Activated CD8-positive, alpha-beta memory T cell treated with anti-CD3 and anti-CD28 coated beads for 24 hours (primary cell): ENCODE measurements around the gene RUVBL1.
"Not testable (repeated sequence)": the region's sequence is repeated elsewhere in the genome, so short reads cannot be mapped to it uniquely, and the experiment has no call there.

ENCODE experiments used
- DNase-seq: peaks from one replicate; pipeline ENCODE4 v3.0.0-alpha.2; 2020

Gene RUVBL1

DNA sequence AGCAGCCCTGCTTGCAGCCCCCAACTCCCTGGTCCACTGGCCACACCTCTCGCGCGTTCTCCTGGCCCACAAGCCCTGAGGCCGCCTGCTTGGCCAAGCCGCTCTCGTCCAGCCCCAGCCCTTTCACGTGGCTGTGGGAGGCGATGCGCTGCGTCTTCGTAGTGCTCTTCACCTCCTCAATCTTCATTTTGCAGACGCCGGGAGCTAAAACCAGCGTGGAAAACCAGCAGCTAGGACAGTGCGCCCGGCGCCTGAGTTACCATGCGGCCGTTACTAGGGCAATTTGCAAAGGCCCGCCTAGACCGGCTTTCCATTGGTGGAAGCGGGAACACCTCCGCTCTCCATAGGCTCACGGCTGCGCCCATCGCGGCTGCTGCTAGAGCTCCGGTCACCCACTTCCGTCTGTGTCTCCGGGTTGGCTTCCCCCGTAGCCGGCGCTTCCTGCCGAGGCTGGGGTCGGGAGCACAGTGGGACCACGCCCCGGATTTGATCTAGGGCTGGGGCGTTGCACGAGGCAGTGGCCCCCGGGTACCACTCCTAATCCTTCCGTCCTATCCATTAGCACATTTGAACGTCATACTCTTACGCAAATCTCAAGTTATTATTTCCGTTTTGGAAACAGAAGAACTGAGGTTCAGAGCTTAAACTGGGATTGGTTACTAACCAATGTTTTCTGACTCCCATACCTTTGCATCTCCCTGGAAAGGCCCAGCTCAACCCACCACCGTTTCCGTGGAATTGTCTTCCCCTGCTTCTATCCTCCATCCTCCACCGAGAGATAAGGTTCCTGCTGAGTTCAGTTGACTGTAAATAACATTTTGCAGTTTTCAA lies at the start of gene RUVBL1:
Gene RUVBL1 (minus strand): TSS at position 275 of the 831 bp plus-strand sequence. CDS start 88 bp downstream, at position 187.
- peak; percentile 96 for DNase-seq

DNA sequence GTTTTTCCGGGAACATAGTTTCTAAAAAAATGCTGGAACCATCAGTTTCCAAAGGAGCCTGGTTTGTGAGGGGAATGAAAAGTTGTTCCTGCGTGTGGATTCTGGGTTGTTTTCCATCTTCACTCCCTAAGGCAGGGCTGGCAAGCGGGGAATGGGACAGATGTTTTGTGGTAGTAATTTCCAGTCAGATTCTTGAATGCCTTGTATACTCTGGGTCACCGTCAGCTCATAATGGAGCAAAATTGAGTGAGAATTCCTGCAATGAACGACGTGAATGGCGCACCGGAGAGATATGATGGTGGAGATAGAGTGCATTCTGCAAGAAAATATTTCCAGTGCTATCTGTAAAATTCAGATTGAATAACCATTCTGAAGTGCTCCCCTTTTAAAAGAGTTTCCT lies 49.6 kb upstream of the RUVBL1 start:
- DNase-seq, result no peak

GRCh38 chr3:128170866-128171516 lies 47.4 kb upstream of the RUVBL1 start:
- no peak for DNase-seq

DNA sequence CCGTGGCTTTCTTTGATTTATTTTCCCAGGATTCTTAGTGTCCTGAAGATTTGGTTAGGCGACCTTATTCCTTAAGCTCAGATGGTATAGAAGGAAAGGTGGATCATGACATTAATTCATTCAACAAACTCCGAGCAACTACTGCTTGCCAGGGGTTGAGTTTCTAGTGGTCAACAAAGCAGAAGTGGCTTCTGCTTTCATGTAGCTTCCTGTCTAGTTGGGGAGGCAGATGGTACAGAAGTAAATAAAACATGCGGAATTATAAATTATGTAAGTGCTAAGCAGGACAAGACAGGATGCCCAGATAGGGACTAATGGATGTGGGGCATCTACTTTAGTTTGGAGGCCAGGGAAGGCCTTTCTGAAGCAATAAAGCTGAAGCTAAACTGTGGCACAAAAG lies 45.2 kb upstream of the RUVBL1 start:
- DNase-seq, result no peak

DNA sequence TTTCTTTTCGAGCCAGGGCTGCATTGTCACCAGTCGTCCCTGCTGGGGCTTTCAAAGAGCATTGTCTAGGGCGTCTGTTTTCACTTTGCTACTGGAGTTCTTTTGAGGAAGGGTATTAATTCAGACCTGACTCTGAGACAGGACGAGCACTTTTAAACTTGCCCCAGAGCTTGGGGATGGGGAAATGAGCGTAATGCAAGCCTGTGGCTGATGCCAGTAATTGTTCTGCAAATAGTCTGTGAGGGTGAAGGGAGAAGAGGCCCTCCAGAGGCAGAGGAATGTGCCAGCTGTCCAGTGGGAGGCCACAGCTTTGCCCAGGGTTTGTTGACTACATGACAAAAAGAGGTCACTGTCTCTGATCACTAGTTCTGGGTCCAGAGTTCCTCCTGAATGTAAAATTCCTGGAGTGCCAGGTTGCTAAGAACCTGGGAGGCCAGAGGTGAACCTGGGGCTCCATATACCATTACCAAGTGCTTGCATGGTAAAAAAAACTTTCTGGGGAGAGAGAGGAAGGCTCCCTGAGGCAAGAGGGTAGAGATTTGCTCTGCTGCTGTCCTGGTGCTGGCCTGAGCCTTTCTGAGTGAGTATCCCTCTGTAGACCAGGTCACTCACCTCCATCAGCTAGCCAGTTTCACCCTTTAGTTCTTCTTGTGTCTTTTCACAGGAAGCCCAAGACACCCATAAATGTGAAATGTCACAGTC lies 44.5 kb upstream of the RUVBL1 start:
- DNase-seq, result no peak

- DNase-seq, result no peak
These were observed 44.0 kb upstream of the RUVBL1 start for GRCh38 chr3:128167646-128167972.

DNA sequence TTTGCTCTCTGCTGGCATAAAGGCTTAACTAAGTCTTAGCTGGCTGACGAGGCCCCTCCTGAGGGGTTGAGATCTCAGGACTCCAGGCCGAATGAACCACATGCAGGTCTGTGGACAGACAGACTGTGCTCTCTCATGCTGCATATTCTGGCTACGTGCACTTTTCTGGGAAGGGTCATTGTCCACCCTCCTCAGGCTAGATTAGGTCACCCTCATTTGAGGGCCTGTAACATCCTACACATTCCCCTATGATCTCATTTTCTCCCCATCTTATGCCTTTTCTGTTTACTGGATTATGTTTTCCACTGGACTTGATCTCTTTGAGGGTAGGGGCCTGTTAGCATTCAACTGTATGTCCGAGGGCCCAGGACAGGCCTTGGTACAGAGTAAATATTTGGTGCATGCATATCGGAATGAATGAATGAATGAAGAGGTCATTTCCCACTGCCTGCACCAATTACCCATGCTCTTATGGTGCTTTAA lies 43.4 kb upstream of the RUVBL1 start:
- DNase-seq, result no peak

DNA sequence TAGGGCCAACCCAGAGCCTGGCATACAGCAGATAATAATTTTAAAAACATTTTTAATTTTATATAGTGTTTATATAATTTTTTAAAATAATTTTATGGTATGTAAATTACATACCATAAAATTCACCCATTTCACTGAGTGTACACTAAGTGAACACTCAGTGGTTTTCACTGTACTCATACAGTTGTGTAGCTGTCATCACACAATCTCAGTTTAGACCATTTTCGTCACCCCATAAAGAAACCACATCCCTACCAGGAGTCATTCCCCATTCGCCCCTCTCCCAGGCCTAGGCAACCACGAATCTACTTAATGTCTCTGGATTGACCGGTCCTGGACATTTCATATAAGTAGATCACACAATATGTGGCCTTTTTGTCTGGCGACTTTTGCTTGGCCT lies 39.8 kb upstream of the RUVBL1 start:
- peak; percentile 33 for DNase-seq

DNA sequence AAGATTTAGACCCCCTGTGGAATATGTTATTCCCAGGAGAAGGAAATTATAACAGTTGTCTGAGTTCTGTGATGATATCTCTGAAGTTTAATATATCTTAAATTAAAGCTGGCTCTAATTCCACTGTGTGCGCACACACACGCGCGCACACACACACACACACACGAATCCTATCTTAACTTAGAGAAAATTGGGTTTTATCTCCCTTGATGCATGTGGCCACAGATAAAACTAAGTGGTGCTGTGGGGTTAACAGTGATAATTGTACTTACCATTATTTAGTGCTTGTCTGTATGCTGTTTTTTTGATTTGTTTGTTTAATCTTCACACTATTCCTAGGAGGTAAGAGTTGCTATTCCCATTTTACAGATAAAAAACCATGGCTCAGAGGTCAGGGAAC lies 37.0 kb upstream of the RUVBL1 start:
- no peak for DNase-seq

GRCh38 chr3:128155616-128156360 lies 32.2 kb upstream of the RUVBL1 start:
- DNase-seq, result no peak

DNA sequence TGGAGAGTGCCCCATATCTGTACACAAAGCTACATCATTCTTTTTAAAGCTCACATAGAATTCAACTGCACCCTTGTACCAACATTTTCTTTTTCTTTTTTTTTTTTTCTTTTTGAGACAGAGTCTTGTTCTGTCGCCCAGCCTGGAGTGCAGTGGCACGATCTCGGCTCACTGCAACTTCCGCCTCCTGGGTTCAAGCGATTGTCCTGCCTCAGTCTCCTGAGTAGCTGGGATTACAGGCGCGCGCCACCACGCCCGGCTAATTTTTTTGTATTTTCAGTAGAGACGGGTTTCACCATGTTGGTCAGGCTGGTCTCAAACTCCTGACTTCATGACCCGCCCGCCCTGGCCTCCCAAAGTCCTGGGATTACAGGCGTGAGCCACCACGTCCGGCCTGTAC lies 30.7 kb upstream of the RUVBL1 start:
- DNase-seq, result not testable (repeated sequence)

GRCh38 chr3:128153156-128154041 lies 29.8 kb upstream of the RUVBL1 start, which contains the start of gene EEFSEC:
Gene EEFSEC (plus strand): TSS chr3:128153481. CDS start chr3:128153508, 27 bp downstream.
- DNase-seq, result peak; percentile 98

GRCh38 chr3:128152419-128153155 lies 29.0 kb upstream of the RUVBL1 start:
- DNase-seq, result peak; percentile 17

DNA sequence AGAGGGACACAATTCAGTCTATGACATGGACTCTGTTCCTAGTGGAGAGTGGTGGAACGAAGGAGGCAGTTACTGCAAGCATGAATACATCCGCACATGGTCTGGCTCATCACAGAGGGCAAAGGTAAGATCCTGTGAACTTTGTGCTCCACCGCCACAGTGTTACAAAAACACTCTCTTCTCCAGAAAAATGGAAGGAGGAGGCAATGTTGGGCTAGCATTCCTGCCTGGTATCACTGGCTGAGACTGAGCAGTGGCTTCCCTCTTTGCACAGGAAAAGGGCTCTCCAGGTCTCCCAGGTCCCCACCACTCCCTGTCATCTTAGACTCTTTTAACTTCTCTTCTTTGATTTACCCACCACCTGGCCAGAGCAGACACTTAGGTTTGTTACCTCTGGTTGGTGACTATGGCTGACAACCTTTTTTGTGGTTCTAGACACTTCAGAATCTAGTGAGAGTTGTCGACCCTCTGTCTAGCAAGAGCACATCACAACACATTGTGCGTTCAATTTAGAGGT lies 28.2 kb upstream of the RUVBL1 start:
- peak; percentile 44 for DNase-seq

GRCh38 chr3:128149650-128150049 lies 26.0 kb upstream of the RUVBL1 start:
- DNase-seq, result peak; percentile 42

- no peak for DNase-seq
These were observed 22.6 kb upstream of the RUVBL1 start for GRCh38 chr3:128146201-128146600.

- no peak for DNase-seq
These were observed 21.7 kb upstream of the RUVBL1 start for GRCh38 chr3:128145279-128145678.

- DNase-seq, result no peak
These were observed 21.0 kb upstream of the RUVBL1 start for GRCh38 chr3:128144512-128145187.

- DNase-seq, result no peak
These were observed 19.9 kb upstream of the RUVBL1 start for GRCh38 chr3:128143496-128143895.

- DNase-seq, result peak; percentile 68
These were observed 9.8 kb upstream of the RUVBL1 start for GRCh38 chr3:128133273-128133883.
